Smooth muscle cell (in vitro differentiated cells): ENCODE data around the gene RARS1. TPM values are rescaled to one million over a fixed set of nuclear protein-coding genes. Genes with fewer than 3 reads are reported as not detected.
"Not testable (repeated sequence)": the region's sequence is repeated elsewhere in the genome, so short reads cannot be mapped to it uniquely, and the experiment has no call there.

Experiments used
- DNase-seq: peaks from one replicate; lab custom pipeline; 2025; ENCODE audit not compliant: unreplicated experiment; lab: John Stamatoyannopoulos, UW
- H2AFZ ChIP-seq: fragments of 200-600 bp; sonication (generic); 2 replicates; pipeline ENCODE4 v1.6.0; 2016; ENCODE audit warnings: antibody characterized with exemption, low read depth, mild to moderate bottlenecking
- H3F3A ChIP-seq: fragments of 200-600 bp; sonication (generic); 2 replicates; pipeline ENCODE4 v1.6.0; 2017; ENCODE audit warnings: antibody characterized with exemption, low read depth
- H3K27ac ChIP-seq: fragments of 200-600 bp; sonication (generic); 2 replicates; pipeline ENCODE4 v1.5.1; 2016; ENCODE audit warnings: low read depth, mild to moderate bottlenecking
- H3K27me3 ChIP-seq: fragments of 200-600 bp; sonication (generic); 2 replicates; pipeline ENCODE4 v1.6.1; 2016; ENCODE audit warnings: low read depth, mild to moderate bottlenecking
- H3K36me3 ChIP-seq: fragments of 200-600 bp; sonication (generic); 2 replicates; pipeline ENCODE4 v1.5.1; 2016; ENCODE audit warnings: low read depth
- H3K4me1 ChIP-seq: fragments of 200-600 bp; sonication (generic); 2 replicates; pipeline ENCODE4 v1.5.1; 2016; ENCODE audit warnings: low read depth
- H3K4me2 ChIP-seq: fragments of 200-600 bp; sonication (generic); 2 replicates; pipeline ENCODE4 v1.6.0; 2016; ENCODE audit warnings: mild to moderate bottlenecking
- H3K4me3 ChIP-seq: fragments of 200-600 bp; sonication (generic); 2 replicates; pipeline ENCODE4 v1.5.1; 2016; ENCODE audit warnings: mild to moderate bottlenecking
- H3K79me2 ChIP-seq: fragments of 200-600 bp; sonication (generic); 2 replicates; pipeline ENCODE4 v1.6.0; 2016; ENCODE audit warnings: low read depth, mild to moderate bottlenecking
- H3K9ac ChIP-seq: fragments of 200-600 bp; sonication (generic); 2 replicates; pipeline ENCODE4 v1.6.0; 2016; ENCODE audit warnings: low read depth
- H3K9me3 ChIP-seq: fragments of 200-600 bp; sonication (generic); replicated peaks from 2 replicates; pipeline ENCODE4 v1.5.1; 2016; ENCODE audit warnings: low read depth
- H4K20me1 ChIP-seq: fragments of 200-600 bp; sonication (generic); 2 replicates; pipeline ENCODE4 v1.6.0; 2016; ENCODE audit warnings: low read depth
- CTCF ChIP-seq: fragments of 200-600 bp; sonication (generic); IDR thresholded peaks from 2 replicates; pipeline ENCODE4 v1.5.1; 2017; ENCODE audit warnings: borderline replicate concordance, mild to moderate bottlenecking, antibody characterized with exemption; ENCODE audit not compliant: insufficient read depth, poor library complexity, severe bottlenecking
- WGBS: methylation state at CpG from one replicate; pipeline ENCODE4 v1.1.7; 2016; ENCODE audit warnings: low lambda C conversion rate; 5-methylcytosine and 5-hydroxymethylcytosine counted together
- polyA plus RNA-seq: library from polyadenylated mRNA; unstranded; fragments of >200 nt; fragmentation: Nextera tagmentation; extraction: Ambion mirVana; gene quantifications from 2 replicates; pipeline ENCODE4 v1.2.1, GENCODE V29; 2016
- total RNA-seq: library from RNA; depleted of rRNA; stranded (reverse); fragments of >200 nt; gene quantifications from 2 replicates; pipeline ENCODE4 v1.2.3, GENCODE V29; 2014

The RARS1 gene
- total and polyA plus RNA-seq, 2 experiments from 2014 or later = 104 to 221 TPM

- H3K27me3 ChIP-seq = peaks cover 13% of the 10 kb centered on the region
- peaks cover 4% of the 10 kb centered on the region for H4K20me1 ChIP-seq
- WGBS = 89% methylated on average over 4 of the region's 5 CpGs
- H3K27ac ChIP-seq = no peak overlapping the region
- no peak for DNase-seq
- no peak overlapping the region for H3K4me3 ChIP-seq
- no peaks in the 10 kb centered on the region for H3K9me3 ChIP-seq
- peaks cover 4% of the 10 kb centered on the region for H3F3A ChIP-seq
- H3K36me3 ChIP-seq = no peaks in the 10 kb centered on the region
- H3K9ac ChIP-seq = no peak overlapping the region
- no peaks in the 10 kb centered on the region for H3K79me2 ChIP-seq
- no peak for TF ChIP-seq CTCF
- H3K4me1 ChIP-seq = peaks cover 4% of the 10 kb centered on the region
- H2AFZ ChIP-seq = no peak overlapping the region
- H3K4me2 ChIP-seq = no peak overlapping the region
These were observed 44.9 kb downstream of the RARS1 start for GRCh38 chr5:168531191-168531590.

DNA sequence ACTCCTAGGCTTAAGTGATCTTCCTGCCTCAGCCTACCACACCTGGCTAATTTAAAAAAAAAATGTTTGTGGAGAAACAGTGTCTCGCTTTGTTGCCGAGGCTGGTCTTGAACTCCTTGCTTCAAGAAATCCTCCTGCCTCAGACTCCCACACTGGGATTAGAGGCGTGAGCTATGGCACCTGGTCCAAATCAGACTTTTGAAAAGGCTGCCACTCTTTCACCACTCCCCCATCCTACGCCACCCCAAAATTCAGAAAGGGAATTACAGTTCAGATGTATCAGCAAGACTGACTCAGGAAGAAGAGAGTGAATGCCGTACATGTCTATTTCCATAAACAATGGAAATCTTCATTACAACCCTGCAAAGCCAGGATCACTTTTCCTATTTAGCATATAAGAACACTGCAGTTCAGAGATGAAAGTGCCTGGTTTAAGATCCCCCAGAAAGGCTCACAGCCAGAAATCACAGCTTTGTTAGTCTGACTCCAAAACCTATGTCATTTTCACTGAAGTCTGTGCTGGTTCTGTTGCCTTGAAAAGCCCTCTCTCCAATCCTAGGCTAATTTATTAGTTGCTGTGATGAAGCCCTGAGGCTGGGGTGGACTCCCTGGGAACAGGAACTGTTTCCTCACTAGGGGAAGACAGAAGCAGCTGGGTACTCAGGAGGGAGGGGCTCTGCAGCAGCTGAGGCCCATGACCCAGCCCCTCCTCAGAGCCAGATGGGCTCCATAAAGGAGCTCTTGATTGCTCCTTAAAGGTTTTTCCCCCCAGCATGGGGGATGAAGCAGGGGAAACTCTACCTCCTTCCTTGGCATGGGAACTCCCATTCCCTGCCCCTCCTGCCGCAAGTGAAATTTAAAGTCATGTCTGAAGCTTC is 46.0 kb downstream of the RARS1 start:
- peaks cover 4% of the 10 kb centered on the region for H4K20me1 ChIP-seq
- no peak overlapping the region for H2AFZ ChIP-seq
- WGBS = 79% methylated on average over 6 of the region's 6 CpGs
- H3K27ac ChIP-seq = no peak overlapping the region
- H3K4me2 ChIP-seq = no peak overlapping the region
- no peak overlapping the region for H3K9ac ChIP-seq
- peaks cover 4% of the 10 kb centered on the region for H3F3A ChIP-seq
- peaks cover 4% of the 10 kb centered on the region for H3K4me1 ChIP-seq
- DNase-seq = no peak
- no peak overlapping the region for H3K4me3 ChIP-seq
- peaks cover 13% of the 10 kb centered on the region for H3K27me3 ChIP-seq
- H3K9me3 ChIP-seq = no peaks in the 10 kb centered on the region
- H3K36me3 ChIP-seq = no peaks in the 10 kb centered on the region
- no peak for TF ChIP-seq CTCF
- no peaks in the 10 kb centered on the region for H3K79me2 ChIP-seq

DNA sequence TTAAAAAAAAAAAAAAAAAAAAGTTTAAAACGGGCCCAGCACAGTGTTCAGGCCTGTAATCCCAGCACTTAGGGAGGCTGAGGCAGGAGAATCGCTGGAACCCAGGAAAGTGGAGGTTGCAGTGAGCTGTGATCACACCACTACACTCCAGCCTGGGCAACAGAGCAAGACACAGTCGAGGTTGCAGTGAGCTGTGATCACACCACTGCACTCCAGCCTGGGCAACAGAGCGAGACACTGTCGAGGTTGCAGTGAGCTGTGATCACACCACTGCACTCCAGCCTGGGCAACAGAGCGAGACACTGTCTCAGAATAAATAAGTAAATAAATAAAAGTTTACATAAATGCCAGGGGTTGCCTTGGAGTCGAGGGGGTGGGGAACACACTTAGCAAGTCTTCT is 48.1 kb downstream of the RARS1 start:
- not testable (repeated sequence) for H3K36me3 ChIP-seq, H3K9me3 ChIP-seq, H2AFZ ChIP-seq, H3K4me2 ChIP-seq, H3F3A ChIP-seq, DNase-seq, H3K9ac ChIP-seq, H3K27ac ChIP-seq, H3K4me3 ChIP-seq, H3K79me2 ChIP-seq, H4K20me1 ChIP-seq, H3K4me1 ChIP-seq
- 89% methylated on average over 7 of the region's 7 CpGs for WGBS
- H3K27me3 ChIP-seq = peaks cover 13% of the 10 kb centered on the region

DNA sequence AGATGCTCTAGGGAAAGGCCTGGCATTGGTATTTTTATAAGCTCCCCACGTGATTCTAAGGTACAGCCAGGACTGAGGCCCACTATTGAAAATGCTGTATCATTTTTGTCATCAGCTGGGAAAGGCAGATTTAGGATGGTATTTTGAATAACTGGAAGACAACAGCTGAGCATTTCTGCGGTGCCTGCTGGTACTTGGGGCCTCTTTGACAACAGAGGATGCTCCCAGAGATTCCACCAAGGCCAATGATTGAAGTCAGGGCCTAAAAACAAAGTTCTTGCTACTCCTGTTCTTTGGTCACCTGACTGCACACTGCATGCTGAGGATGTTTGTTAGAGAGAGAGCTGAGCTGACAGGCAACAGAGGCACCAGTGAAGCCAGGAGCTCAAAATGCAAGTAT is 50.9 kb downstream of the RARS1 start:
- no peak overlapping the region for H3K9ac ChIP-seq
- H3F3A ChIP-seq = no peaks in the 10 kb centered on the region
- no peak for DNase-seq
- TF ChIP-seq CTCF = no peak
- no peaks in the 10 kb centered on the region for H3K79me2 ChIP-seq
- no peaks in the 10 kb centered on the region for H3K9me3 ChIP-seq
- no peaks in the 10 kb centered on the region for H4K20me1 ChIP-seq
- 87% methylated on average over 2 of the region's 2 CpGs for WGBS
- H3K4me1 ChIP-seq = no peaks in the 10 kb centered on the region
- no peak overlapping the region for H2AFZ ChIP-seq
- H3K36me3 ChIP-seq = no peaks in the 10 kb centered on the region
- no peak overlapping the region for H3K4me2 ChIP-seq
- H3K4me3 ChIP-seq = no peak overlapping the region
- H3K27me3 ChIP-seq = no peaks in the 10 kb centered on the region
- H3K27ac ChIP-seq = no peak overlapping the region
